ENCODE data around the gene KRTAP3-1. TPM values are rescaled to one million over a fixed set of nuclear protein-coding genes. Genes with fewer than 3 reads are reported as not detected.
A peak's percentile ranks its signal among the peaks of the same experiment; 100 is the strongest.

Gene KRTAP3-1
- total and polyA plus RNA-seq, 12 donors = not detected

DNA sequence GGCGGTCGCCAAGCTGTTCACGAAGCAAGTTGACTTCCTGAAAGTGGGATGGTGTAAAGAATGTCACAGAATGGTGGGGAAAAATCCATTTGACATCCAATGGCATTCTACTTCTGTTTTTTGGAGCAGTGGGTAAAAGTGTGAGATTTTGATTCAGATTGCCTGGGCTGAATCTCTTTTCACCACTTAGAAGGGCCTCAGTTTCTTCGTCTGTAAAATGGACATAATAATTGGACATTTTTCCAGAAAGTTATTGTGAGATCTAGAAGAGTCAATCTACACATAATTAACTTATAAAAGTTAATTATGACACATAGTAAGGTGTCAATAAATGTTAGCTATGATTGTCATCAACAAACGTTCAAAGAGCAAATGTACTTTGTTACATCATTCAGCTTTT is 27.8 kb downstream of the KRTAP3-1 start:
- intact Hi-C loops (cut with DNase I) = no loop called here
- Histone ChIP-seq H3K27ac (no peak overlapping the region), H3K36me3 (no peaks in the 10 kb centered on the region), H3K27me3 (peaks cover 0 to 47% (median 18%) of the 10 kb centered on the region in 7 donors), H3K9me3 (no peaks in the 10 kb centered on the region), H3K4me1 (peaks cover 0 to 7% (median 0%) of the 10 kb centered on the region in 9 donors), H3K4me3 (no peak overlapping the region)
- no peak for ATAC-seq
- TF ChIP-seq, protein P1, sequence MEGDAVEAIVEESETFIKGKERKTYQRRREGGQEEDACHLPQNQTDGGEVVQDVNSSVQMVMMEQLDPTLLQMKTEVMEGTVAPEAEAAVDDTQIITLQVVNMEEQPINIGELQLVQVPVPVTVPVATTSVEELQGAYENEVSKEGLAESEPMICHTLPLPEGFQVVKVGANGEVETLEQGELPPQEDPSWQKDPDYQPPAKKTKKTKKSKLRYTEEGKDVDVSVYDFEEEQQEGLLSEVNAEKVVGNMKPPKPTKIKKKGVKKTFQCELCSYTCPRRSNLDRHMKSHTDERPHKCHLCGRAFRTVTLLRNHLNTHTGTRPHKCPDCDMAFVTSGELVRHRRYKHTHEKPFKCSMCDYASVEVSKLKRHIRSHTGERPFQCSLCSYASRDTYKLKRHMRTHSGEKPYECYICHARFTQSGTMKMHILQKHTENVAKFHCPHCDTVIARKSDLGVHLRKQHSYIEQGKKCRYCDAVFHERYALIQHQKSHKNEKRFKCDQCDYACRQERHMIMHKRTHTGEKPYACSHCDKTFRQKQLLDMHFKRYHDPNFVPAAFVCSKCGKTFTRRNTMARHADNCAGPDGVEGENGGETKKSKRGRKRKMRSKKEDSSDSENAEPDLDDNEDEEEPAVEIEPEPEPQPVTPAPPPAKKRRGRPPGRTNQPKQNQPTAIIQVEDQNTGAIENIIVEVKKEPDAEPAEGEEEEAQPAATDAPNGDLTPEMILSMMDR (IDR thresholded peaks at IDR 0.05) = no peak
- 51 to 53% methylated on average over 5 of the region's 5 CpGs for WGBS, 2 donors
- no peak for DNase-seq

DNA sequence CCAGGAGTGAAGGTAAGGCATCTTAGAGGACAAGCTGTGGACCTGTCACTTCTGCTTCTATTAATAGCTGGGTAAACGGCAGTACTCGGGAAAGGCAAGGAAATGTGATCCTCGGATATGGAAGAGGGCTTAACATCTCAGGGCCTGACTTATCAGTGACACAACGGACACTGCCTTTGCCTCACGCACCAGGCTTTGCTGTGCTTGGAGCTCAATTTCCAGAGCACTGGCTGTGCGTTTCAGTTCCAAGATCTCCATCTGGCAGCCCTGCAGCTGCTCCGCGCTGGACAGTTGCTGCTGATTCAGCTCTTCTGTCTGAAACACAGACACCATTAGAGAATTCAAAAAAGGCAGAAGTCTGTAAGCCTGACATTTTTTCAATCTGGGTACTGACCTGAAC is 28.3 kb downstream of the KRTAP3-1 start:
- Histone ChIP-seq H3K9me3 (no peaks in the 10 kb centered on the region), H3K27ac (no peak overlapping the region), H3K27me3 (peaks cover 0 to 50% (median 22%) of the 10 kb centered on the region in 7 donors), H3K4me3 (no peak overlapping the region), H3K36me3 (no peaks in the 10 kb centered on the region), H3K4me1 (peaks cover 0 to 7% (median 0%) of the 10 kb centered on the region in 9 donors)
- intact Hi-C loops (cut with DNase I) = no loop called here
- DNase-seq (no peak), ATAC-seq (peak in 2 of 8 donors; percentile 13 to 55)
- 9% methylated on average over 8 of the region's 8 CpGs for WGBS, 2 donors
- TF ChIP-seq, protein P1 (IDR thresholded peaks at IDR 0.05) = no peak

DNA sequence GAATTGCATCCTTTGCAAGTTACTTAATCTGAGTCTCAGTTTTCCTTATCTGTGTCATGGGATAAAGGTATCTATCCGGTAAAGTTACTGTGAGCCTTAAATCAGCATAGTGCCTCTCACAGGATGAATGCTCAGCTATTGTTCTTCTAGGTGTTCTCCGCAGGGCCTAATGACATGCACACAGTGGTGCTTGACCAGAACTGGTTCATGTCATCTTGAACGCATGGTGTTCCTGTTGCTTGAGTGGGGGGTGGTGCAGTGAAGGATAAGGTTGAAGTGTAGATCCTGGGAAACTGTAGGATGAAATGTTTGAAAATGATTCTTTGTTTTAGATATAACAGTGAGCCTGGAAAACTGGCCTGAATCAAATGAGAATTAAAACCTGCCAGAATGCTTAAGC is 28.8 kb downstream of the KRTAP3-1 start:
- H3K36me3 ChIP-seq = no peaks in the 10 kb centered on the region
- H3K9me3 ChIP-seq = no peaks in the 10 kb centered on the region
- no peak for ATAC-seq
- H3K27ac ChIP-seq = no peak overlapping the region
- peaks cover 0 to 47% (median 22%) of the 10 kb centered on the region in 7 donors for H3K27me3 ChIP-seq
- intact Hi-C loops (cut with DNase I) = no loop called here
- no peak for DNase-seq
- H3K4me3 ChIP-seq = no peak overlapping the region
- WGBS, 2 donors = 50 to 70% methylated on average over 3 of the region's 3 CpGs
- peaks cover 0 to 7% (median 0%) of the 10 kb centered on the region in 9 donors for H3K4me1 ChIP-seq
- TF ChIP-seq, protein P1 (IDR thresholded peaks at IDR 0.05) = no peak

DNA sequence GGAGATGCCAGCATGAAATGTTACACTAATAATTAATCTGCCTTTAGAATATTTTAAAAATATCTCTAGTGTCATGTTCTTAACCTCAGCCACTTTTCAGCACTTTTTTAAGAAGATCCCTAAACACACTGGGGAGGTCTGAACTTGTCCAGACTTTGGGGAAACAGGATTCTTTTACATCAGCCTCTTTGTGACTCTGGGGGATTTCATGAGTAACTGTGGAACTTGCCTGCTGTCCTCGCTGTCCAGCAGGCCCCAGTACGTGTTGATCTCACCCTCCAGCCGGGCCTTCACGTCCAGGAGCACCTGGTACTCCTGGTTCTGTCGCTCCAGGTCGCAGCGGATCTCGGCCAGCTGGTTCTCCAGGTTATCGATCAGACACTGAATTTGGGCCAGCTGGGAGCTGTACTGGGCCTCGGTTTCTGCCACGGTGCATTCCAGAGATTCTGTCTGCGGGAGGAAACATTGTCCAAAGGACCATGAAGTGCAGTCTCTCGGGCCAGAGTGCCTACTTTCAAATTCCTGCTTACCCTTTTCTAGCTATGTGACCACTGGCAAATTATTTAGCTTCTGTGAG is 30.3 kb downstream of the KRTAP3-1 start:
- Histone ChIP-seq H3K4me3 (no peak overlapping the region), H3K9me3 (no peaks in the 10 kb centered on the region), H3K27ac (no peak overlapping the region), H3K27me3 (peaks cover 0 to 44% (median 14%) of the 10 kb centered on the region in 7 donors), H3K4me1 (peaks cover 0 to 7% (median 0%) of the 10 kb centered on the region in 9 donors), H3K36me3 (no peaks in the 10 kb centered on the region)
- ATAC-seq (no peak), DNase-seq (no peak)
- intact Hi-C loops (cut with DNase I) = no loop called here
- 67 to 76% methylated on average over 13 of the region's 13 CpGs for WGBS, 2 donors
- TF ChIP-seq, protein P1 (IDR thresholded peaks at IDR 0.05) = no peak
